Activated CD8-positive, alpha-beta T cell treated with anti-CD3 and anti-CD28 coated beads for 36 hours (primary cell): ENCODE measurements around the gene PTP4A1. TPM values are rescaled to one million over a fixed set of nuclear protein-coding genes. Genes with fewer than 3 reads are reported as not detected.
"Not testable (repeated sequence)": the region's sequence is repeated elsewhere in the genome, so short reads cannot be mapped to it uniquely, and the experiment has no call there.

ENCODE experiments used
- ATAC-seq: fragments of 200-7000 bp; cut with Tn5 transposase; one replicate; pipeline ENCODE4 v1.10.0; 2021; ENCODE audit warnings: mild to moderate bottlenecking, moderate library complexity
- CTCF ChIA-PET: fragments of 350-600 bp; sonication (Branson Sonifier 250); formaldehyde crosslinking; loops from one replicate; lab custom pipeline; 2021; ENCODE audit warnings: antibody characterized with exemption; lab: Charles Lee
- POLR2A ChIA-PET: fragments of 350-600 bp; sonication (Branson Sonifier 250); formaldehyde crosslinking; loops from one replicate; lab custom pipeline; 2021; ENCODE audit warnings: antibody characterized with exemption; lab: Charles Lee
- DNase-seq: peaks from one replicate; pipeline ENCODE4 v3.0.0-alpha.2; 2020
- H3K27ac Mint-ChIP-seq: one replicate; pipeline ENCODE4 v1.8.0; 2021; ENCODE audit warnings: mild to moderate bottlenecking, mixed read lengths
- H3K27me3 Mint-ChIP-seq: one replicate; pipeline ENCODE4 v1.8.0; 2021; ENCODE audit warnings: mixed read lengths
- H3K36me3 Mint-ChIP-seq: one replicate; pipeline ENCODE4 v1.8.0; 2021; ENCODE audit warnings: low read depth, mixed read lengths
- H3K4me1 Mint-ChIP-seq: one replicate; pipeline ENCODE4 v1.8.0; 2021; ENCODE audit warnings: low read depth, mixed read lengths
- H3K4me3 Mint-ChIP-seq: one replicate; pipeline ENCODE4 v1.8.0; 2021; ENCODE audit warnings: mild to moderate bottlenecking, moderate library complexity, mixed read lengths
- H3K9me3 Mint-ChIP-seq: one replicate; pipeline ENCODE4 v1.8.0; 2021; ENCODE audit warnings: mixed read lengths
- CTCF ChIP-seq: fragments of 200-600 bp; IDR thresholded peaks from one replicate; pipeline ENCODE4 v1.8.0; 2022; ENCODE audit warnings: antibody characterized with exemption, mild to moderate bottlenecking
- intact Hi-C: fragments of 100-400 bp; cut with micrococcal nuclease; formaldehyde crosslinking; loops from one replicate; pipeline ENCODE4 v1.10.0; 2022
- total RNA-seq, 2 experiments: library from RNA; stranded (reverse); gene quantifications; one replicate each; pipeline ENCODE4 v1.2.3, GENCODE V29; 2021

Gene PTP4A1
- 10 to 100 TPM; 52.6 to 54.7 TPM for total RNA-seq

GRCh38 chr6:63572044-63572746 lies at the start of gene PTP4A1, which contains the start of gene LOC128125822:
PTP4A1 (plus strand) TSS chr6:63572480; CDS start chr6:63576881, 4,401 bp downstream.
LOC128125822 (plus strand) TSS chr6:63572480.
- H3K9me3 Mint-ChIP-seq: no peaks in the 10 kb centered on the region
- ChIA-PET CTCF (interaction anchor here (2.0 kb wide), 1 partner anchor 26 kb away, joined by 5 read pairs; no protein-coding TSS in a partner anchor), POLR2A (no interaction called here)
- DNase-seq (peak; percentile 97), ATAC-seq (peak; percentile 92)
- peaks cover 22% of the 10 kb centered on the region for H3K4me1 Mint-ChIP-seq
- intact Hi-C loops: no loop called here
- peak within 1 kb of the TSS; percentile 93 for H3K4me3 Mint-ChIP-seq
- H3K36me3 Mint-ChIP-seq: peaks cover 30% of the 10 kb centered on the region
- no peak for TF ChIP-seq CTCF
- H3K27me3 Mint-ChIP-seq: no peaks in the 10 kb centered on the region
- peak within 1 kb of the TSS; percentile 95 for H3K27ac Mint-ChIP-seq

DNA sequence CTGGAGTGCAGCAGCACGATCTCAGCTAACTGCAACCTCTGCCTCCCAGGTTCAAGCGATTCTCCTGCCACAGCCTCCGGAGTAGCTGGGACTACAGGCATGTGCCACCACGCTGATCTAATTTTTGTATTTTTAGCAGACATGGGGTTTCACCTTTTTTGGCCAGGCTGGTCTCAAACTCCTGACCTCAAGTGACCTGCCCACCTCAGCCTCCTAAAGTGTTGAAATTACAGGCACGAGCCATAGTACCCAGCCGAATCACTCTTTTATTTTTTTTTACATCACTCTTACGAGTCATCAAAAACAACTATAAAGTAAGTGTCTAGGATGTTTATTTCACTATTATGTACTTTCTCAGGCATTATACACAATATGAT lies 49.4 kb upstream of the PTP4A1 start:
- H3K27me3 Mint-ChIP-seq, H3K4me1 Mint-ChIP-seq, H3K9me3 Mint-ChIP-seq, H3K36me3 Mint-ChIP-seq, H3K4me3 Mint-ChIP-seq, ATAC-seq, DNase-seq, intact Hi-C loops, POLR2A ChIA-PET, H3K27ac Mint-ChIP-seq: not testable (repeated sequence)
- CTCF ChIA-PET: interaction anchor here (0.6 kb wide), 1 partner anchor 314 kb away, joined by 3 read pairs; no protein-coding TSS in a partner anchor

GRCh38 chr6:63523630-63524029 lies 48.6 kb upstream of the PTP4A1 start:
- POLR2A ChIA-PET: no interaction called here

DNA sequence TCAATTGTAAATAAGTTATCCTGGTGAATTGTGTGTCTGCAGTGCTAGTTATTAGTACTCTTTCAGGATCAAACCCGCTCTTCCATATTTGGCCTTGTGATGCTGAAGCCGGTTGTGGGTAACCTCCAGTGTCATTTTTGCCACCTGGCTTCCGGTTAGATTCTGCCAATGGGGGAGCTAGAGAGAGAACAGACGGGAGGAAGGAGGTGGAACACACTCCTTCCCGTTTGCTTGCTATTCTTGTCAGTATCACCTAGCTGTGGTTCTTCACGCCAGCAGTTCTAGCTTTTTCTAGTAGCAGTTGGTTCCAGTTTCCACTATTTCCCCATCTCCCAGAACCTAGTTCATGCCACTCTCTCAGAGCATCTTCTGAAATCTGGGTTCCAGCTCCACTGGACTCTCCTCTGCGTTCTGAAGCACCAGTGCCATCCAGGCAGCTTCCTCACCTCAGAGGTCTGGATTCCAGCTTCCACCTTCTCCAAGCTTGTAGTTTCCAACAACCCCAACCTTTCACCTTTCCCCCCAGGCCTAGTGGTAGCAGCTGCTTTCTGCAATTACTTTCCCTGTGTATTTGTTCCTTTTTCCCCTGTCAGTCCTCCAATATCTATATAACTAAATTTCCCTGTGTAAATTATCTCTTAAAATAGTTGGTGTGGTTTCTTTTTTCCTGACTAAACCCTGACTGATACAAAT lies 46.9 kb upstream of the PTP4A1 start:
- POLR2A ChIA-PET: no interaction called here
- H3K4me1 Mint-ChIP-seq: peaks cover 14% of the 10 kb centered on the region

More at GRCh38 chr6:63523630-63524029, 48.6 kb upstream of the PTP4A1 start:
- Mint-ChIP-seq H3K9me3 (no peaks in the 10 kb centered on the region), H3K4me3 (no peak overlapping the region), H3K27me3 (peaks cover 2% of the 10 kb centered on the region), H3K27ac (no peak overlapping the region), H3K36me3 (no peaks in the 10 kb centered on the region), H3K4me1 (peaks cover 7% of the 10 kb centered on the region)
- DNase-seq (no peak), ATAC-seq (no peak)
- CTCF ChIA-PET: interaction anchor here (0.6 kb wide), 1 partner anchor 314 kb away, joined by 3 read pairs; no protein-coding TSS in a partner anchor
- intact Hi-C loops: no loop called here
- TF ChIP-seq CTCF: no peak

GRCh38 chr6:63526931-63527330 lies 45.3 kb upstream of the PTP4A1 start:
- Mint-ChIP-seq H3K27ac (no peak overlapping the region), H3K9me3 (no peaks in the 10 kb centered on the region), H3K36me3 (no peaks in the 10 kb centered on the region), H3K27me3 (no peaks in the 10 kb centered on the region), H3K4me1 (peaks cover 14% of the 10 kb centered on the region), H3K4me3 (no peak overlapping the region)
- no peak for DNase-seq
- TF ChIP-seq CTCF: no peak
- ChIA-PET POLR2A (no interaction called here), CTCF (no interaction called here)
- intact Hi-C loops: no loop called here
- ATAC-seq: no peak

More for the DNA sequence above, 46.9 kb upstream of the PTP4A1 start:
- no peak for TF ChIP-seq CTCF
- DNase-seq (no peak), ATAC-seq (no peak)
- Mint-ChIP-seq H3K36me3 (no peaks in the 10 kb centered on the region), H3K27me3 (peaks cover 2% of the 10 kb centered on the region), H3K9me3 (no peaks in the 10 kb centered on the region), H3K4me3 (no peak overlapping the region), H3K27ac (no peak overlapping the region)
- CTCF ChIA-PET: no interaction called here
- intact Hi-C loops: no loop called here
